Measurements from ENCODE around the gene VEPH1.

DNA sequence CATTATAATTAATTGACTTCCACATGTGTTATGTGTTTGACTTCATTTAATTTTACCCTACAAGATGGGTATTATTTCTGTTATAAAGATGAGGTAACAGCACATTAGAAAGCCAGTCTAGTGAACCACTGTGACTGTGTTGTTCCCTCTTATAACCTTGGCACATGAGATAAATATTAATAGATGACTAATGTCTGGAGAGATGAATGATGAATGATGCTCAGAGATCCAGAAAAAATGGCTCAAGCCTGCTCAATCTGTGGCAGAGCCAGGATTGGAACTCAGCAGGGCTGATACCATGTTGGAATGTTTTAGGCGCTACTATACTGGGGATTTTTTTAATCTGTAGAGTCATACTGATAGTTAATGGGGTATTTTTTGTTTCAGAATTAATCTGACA, 185.3 kb downstream of the VEPH1 start:
- no peak for TF ChIP-seq CTCF (IDR thresholded peaks at IDR 0.05; ENCODE audit: low read depth, low read length, poor library complexity, severe bottlenecking)
- TF ChIP-seq EZH2phosphoT487 (IDR thresholded peaks at IDR 0.05; ENCODE audit: borderline replicate concordance, low read length), result no peak

Data from DOHH2 (cell line).